ENCODE data around the gene CCSER2.

The CCSER2 gene

GRCh38 chr10:84354623-84355022, 26.2 kb downstream of the CCSER2 start:
- DNase-seq (ENCODE audit: low read depth) = no peak
- TF ChIP-seq, protein P1, sequence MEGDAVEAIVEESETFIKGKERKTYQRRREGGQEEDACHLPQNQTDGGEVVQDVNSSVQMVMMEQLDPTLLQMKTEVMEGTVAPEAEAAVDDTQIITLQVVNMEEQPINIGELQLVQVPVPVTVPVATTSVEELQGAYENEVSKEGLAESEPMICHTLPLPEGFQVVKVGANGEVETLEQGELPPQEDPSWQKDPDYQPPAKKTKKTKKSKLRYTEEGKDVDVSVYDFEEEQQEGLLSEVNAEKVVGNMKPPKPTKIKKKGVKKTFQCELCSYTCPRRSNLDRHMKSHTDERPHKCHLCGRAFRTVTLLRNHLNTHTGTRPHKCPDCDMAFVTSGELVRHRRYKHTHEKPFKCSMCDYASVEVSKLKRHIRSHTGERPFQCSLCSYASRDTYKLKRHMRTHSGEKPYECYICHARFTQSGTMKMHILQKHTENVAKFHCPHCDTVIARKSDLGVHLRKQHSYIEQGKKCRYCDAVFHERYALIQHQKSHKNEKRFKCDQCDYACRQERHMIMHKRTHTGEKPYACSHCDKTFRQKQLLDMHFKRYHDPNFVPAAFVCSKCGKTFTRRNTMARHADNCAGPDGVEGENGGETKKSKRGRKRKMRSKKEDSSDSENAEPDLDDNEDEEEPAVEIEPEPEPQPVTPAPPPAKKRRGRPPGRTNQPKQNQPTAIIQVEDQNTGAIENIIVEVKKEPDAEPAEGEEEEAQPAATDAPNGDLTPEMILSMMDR (IDR thresholded peaks at IDR 0.05; ENCODE audit: insufficient read depth, low read depth, low read length, missing control alignments) = no peak
- no peak overlapping the region for H3K4me3 ChIP-seq (ENCODE audit: low read depth, low read length)

DNA sequence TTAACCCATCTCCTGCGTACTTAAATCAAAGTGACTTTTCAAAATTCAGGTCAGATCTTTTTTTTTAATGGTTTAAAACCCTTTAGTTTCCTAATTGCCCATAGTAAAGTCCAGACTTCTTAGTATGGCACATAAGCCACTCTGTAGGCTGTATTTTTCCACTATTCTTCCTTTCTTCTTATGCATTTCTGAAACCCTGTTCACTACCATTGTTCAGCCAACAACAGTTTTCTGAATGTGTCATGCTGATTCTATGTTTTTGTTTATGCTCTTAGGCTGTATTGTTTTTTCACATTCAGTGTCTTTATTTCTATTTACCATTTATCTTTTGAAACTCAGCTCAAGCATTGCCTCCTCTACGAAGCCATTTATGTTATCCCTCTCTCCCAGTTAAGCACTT, 26.7 kb downstream of the CCSER2 start:
- DNase-seq (ENCODE audit: low read depth) = no peak
- TF ChIP-seq, protein P1 (IDR thresholded peaks at IDR 0.05; ENCODE audit: insufficient read depth, low read depth, low read length, missing control alignments) = no peak
- no peak overlapping the region for H3K4me3 ChIP-seq (ENCODE audit: low read depth, low read length)

- TF ChIP-seq, protein P1 (IDR thresholded peaks at IDR 0.05; ENCODE audit: insufficient read depth, low read depth, low read length, missing control alignments) = no peak
- no peak overlapping the region for H3K4me3 ChIP-seq (ENCODE audit: low read depth, low read length)
- no peak for DNase-seq (ENCODE audit: low read depth)
Measured at GRCh38 chr10:84356928-84357327, 28.5 kb downstream of the CCSER2 start.

GRCh38 chr10:84358743-84359142, 30.4 kb downstream of the CCSER2 start:
- no peak for DNase-seq (ENCODE audit: low read depth)
- TF ChIP-seq, protein P1 (IDR thresholded peaks at IDR 0.05; ENCODE audit: insufficient read depth, low read depth, low read length, missing control alignments) = no peak
- no peak overlapping the region for H3K4me3 ChIP-seq (ENCODE audit: low read depth, low read length)

- TF ChIP-seq, protein P1 (IDR thresholded peaks at IDR 0.05; ENCODE audit: insufficient read depth, low read depth, low read length, missing control alignments) = no peak
- H3K4me3 ChIP-seq (ENCODE audit: low read depth, low read length) = no peak overlapping the region
- DNase-seq (ENCODE audit: low read depth) = no peak
Measured at GRCh38 chr10:84360637-84361365, 32.4 kb downstream of the CCSER2 start.

DNA sequence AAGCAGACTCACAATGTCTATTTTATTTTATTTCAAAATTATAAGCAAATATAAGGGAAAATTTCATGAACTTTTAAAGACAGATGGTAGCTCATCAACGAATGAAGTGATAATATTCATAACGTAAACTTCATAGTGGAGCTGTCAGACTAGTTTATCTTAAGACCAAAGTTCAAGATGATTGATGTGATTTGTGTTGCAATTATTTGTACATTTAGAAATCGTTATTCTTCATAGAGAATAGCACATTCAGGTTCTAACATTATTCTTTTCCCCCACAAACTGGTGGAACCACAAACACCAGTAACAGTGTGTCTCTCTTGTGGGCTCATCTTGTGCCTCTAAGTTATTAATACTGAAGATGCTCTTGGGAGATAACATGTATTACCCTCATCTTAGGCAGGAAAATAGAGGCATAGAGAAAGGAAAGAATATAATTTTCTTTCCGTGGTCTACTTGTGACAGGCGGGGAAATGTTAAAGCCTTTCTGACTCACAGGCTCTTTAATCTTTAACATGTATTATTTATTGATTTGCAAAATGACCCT, 37.0 kb downstream of the CCSER2 start:
- no peak for DNase-seq (ENCODE audit: low read depth)
- TF ChIP-seq, protein P1 (IDR thresholded peaks at IDR 0.05; ENCODE audit: insufficient read depth, low read depth, low read length, missing control alignments) = no peak
- H3K4me3 ChIP-seq (ENCODE audit: low read depth, low read length) = no peak overlapping the region

GRCh38 chr10:84366041-84366440, 37.7 kb downstream of the CCSER2 start:
- TF ChIP-seq, protein P1 (IDR thresholded peaks at IDR 0.05; ENCODE audit: insufficient read depth, low read depth, low read length, missing control alignments) = no peak
- DNase-seq (ENCODE audit: low read depth) = no peak

More at GRCh38 chr10:84366041-84366440, 37.7 kb downstream of the CCSER2 start:
- H3K4me3 ChIP-seq (ENCODE audit: low read depth, low read length) = no peak overlapping the region

Data from GM12865 (cell line).